Measurements from ENCODE around the gene FREM2.

The FREM2 gene, protein sequence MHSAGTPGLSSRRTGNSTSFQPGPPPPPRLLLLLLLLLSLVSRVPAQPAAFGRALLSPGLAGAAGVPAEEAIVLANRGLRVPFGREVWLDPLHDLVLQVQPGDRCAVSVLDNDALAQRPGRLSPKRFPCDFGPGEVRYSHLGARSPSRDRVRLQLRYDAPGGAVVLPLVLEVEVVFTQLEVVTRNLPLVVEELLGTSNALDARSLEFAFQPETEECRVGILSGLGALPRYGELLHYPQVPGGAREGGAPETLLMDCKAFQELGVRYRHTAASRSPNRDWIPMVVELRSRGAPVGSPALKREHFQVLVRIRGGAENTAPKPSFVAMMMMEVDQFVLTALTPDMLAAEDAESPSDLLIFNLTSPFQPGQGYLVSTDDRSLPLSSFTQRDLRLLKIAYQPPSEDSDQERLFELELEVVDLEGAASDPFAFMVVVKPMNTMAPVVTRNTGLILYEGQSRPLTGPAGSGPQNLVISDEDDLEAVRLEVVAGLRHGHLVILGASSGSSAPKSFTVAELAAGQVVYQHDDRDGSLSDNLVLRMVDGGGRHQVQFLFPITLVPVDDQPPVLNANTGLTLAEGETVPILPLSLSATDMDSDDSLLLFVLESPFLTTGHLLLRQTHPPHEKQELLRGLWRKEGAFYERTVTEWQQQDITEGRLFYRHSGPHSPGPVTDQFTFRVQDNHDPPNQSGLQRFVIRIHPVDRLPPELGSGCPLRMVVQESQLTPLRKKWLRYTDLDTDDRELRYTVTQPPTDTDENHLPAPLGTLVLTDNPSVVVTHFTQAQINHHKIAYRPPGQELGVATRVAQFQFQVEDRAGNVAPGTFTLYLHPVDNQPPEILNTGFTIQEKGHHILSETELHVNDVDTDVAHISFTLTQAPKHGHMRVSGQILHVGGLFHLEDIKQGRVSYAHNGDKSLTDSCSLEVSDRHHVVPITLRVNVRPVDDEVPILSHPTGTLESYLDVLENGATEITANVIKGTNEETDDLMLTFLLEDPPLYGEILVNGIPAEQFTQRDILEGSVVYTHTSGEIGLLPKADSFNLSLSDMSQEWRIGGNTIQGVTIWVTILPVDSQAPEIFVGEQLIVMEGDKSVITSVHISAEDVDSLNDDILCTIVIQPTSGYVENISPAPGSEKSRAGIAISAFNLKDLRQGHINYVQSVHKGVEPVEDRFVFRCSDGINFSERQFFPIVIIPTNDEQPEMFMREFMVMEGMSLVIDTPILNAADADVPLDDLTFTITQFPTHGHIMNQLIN (N-terminal part only)

DNA sequence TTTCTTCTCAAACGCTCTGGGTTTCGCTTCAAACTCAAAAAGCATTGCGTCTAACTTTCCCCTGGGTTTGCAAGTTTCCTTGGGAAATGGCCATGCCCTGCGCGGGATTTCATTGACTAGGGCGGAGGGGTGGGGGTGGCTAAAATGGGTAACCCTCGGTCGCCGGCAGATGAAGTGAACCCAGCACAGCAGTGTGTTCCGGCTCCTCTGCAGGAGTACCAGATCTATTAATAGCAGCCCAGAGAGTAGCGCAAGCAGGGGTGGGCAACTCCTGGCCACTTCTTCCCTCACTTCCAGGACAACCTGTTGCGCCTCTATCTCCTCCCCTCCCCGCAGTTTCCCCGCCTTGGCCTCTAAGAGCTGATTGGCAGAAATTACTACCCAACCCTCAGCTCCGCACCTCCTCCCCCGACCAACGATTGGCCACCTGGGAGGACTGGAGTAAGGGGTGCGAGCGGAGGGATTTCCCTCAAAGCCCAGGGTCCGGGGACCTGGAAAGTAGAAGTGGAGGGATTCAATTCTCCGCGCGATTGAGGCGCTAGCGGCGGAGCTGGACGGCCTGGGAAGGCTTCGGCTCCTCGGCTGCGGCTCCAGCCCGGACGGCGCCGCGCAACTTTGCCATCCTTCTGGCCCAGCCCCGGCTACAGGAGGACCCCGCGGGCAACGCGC is at the start of gene FREM2:
TSS of gene FREM2 (plus strand) at position 501 of the 669 bp plus-strand sequence. CDS start 268 bp downstream, outside the sequence.
- TF ChIP-seq ZNF274 (IDR thresholded peaks at IDR 0.05; ENCODE audit: low read depth, low read length), result no peak
- peak within 1 kb of the TSS; percentile 23 for H3K4me3 ChIP-seq (ENCODE audit: low read length)

DNA sequence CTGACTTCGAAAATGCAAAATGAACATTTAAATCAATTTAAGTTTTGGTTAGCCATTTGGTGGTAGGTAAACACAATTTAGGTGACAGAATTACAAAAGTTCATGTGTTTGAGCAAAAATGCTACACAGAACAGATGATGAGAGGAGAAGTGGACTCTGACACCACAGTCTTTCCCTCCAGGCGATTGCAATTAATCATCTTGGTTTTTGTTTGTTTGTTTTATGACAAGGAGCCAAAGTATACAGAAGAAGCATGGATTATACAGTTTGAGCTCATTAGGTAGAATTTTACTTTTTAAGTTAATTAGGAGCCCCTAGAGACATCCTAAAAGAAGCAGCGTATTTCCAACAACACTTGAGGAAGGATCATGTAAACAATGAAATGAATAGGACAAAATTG is 49.3 kb upstream of the FREM2 start:
- TF ChIP-seq ZNF274 (IDR thresholded peaks at IDR 0.05; ENCODE audit: low read depth, low read length), result no peak
- H3K4me3 ChIP-seq (ENCODE audit: low read length), result no peak overlapping the region

DNA sequence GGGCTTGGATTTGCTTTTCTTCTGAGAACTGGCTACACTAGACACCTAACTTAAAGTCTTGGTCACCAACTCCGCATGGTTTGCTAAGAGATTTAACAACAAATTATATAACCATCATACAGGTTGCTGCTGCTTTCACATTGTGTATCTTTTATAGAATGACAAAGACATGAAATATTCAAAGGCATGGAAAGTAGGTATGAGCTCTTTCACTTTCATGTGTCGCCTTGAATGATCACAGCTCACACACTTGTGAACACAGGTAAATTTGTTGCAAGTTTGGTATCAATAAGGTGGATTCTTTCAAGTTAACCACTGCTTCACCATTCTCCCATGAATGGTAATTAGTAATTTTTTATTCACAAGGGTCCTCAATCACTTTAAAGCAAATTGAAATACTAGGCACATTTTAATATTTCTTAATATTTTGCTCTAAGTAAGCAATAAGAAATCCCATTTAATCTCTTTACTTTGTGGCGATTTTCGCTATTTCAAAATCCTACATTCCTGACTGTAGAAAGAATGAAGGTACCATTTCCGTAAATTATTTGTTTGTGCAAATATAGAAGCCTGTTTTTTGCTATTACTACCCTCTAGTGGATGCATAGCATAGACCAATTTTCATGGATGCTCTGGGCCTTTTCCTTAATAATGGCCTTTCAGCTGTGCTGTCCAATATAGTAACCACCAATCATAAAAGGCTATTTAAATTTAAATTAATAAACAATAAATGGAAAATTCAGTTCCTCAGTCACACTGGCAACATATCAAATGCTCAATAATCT is 45.5 kb upstream of the FREM2 start:
- H3K4me3 ChIP-seq (ENCODE audit: low read length), result no peak overlapping the region
- TF ChIP-seq ZNF274 (IDR thresholded peaks at IDR 0.05; ENCODE audit: low read depth, low read length), result no peak

DNA sequence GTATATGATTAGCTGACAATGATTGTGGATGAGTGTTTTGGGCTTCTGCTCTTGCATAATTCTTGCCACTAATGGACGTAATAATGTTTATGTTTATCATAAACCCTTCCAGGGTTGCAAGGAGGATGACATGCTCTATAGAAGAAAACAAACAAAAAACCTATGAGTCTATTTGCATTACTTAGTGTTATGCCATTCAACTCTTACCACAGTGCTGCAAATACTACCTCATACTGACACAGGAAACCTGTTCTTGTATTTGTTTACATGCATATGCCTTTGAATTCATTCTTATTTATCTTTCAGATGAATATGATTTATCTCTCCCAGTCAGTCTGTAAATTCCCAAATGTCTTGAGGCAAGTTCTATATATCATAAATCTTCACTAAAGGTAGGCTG is 39.6 kb upstream of the FREM2 start:
- TF ChIP-seq ZNF274 (IDR thresholded peaks at IDR 0.05; ENCODE audit: low read depth, low read length), result no peak
- no peak overlapping the region for H3K4me3 ChIP-seq (ENCODE audit: low read length)

DNA sequence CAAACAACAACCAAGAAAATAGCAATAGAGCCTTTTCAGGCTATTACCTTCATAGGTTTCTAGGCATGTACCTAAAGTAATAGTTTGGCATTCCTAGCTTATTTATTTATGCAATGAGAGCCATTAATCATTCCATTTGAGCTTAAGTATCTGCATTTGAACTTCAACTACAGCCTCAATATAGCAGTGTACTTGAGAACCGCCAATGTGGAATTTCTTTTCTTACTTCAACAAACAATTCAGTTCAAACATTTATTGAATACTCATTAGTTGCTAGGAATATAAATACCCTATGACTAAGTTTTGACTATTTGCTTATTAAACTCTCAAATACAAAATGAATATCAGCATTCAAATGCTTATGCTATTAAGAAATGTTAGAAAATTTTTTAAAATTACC is 38.0 kb upstream of the FREM2 start:
- no peak overlapping the region for H3K4me3 ChIP-seq (ENCODE audit: low read length)
- TF ChIP-seq ZNF274 (IDR thresholded peaks at IDR 0.05; ENCODE audit: low read depth, low read length), result no peak

DNA sequence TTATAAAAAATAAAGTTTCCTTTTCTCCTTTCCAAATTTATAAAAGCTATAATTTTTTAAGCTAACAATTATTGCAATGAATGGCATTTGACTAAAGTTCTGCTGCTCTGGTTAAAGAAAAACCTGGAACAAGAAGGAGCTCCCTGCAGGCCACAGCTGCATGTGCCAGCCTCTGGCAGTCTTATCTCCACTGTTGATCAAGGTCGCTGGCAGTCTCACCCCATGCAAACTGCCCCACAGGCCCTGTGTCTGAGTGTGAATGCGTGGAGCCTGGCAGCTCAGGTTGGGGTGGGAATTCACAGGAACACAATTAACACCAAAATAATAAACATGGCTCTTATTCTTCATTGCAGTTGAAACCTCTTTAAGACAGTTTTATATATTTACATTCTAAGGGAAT is 30.2 kb upstream of the FREM2 start:
- no peak overlapping the region for H3K4me3 ChIP-seq (ENCODE audit: low read length)
- no peak for TF ChIP-seq ZNF274 (IDR thresholded peaks at IDR 0.05; ENCODE audit: low read depth, low read length)

DNA sequence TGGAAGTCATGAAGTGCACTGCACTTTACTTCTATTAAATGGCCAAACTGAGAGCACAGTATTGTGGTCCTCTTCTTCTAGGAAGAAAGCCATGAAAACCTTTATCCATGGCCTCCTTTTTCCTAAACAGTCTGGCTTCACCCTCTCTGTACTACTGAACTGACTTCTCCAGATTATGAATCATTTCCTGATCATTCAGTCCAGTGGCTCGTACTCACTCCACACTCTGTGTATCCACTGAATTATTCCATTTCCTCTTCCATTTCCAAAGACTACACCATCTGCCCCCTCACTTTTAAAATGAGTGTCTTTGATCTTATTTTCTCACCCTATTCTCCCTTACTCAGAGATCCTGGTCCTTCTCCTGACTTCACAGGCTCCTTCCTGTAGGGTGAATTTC is 29.7 kb upstream of the FREM2 start:
- H3K4me3 ChIP-seq (ENCODE audit: low read length), result no peak overlapping the region
- no peak for TF ChIP-seq ZNF274 (IDR thresholded peaks at IDR 0.05; ENCODE audit: low read depth, low read length)

DNA sequence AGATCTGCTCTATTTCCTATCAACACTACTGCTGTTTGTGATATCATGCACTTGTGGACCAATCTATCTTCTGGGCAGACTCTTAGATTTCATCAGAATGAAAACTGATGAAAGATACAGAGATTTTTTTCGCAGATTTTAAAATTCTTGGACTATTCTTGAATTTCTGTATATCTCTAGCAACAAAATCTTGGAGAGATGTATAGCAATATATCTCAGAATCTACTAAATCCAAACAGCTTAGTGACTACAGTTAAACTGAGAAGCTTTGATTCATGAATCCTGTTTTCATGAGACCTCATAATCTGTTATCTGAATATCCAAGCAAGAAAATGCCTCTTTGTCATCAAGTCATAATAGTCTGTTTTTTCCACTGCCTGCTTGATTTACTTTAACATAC is 28.0 kb upstream of the FREM2 start:
- TF ChIP-seq ZNF274 (IDR thresholded peaks at IDR 0.05; ENCODE audit: low read depth, low read length), result no peak
- H3K4me3 ChIP-seq (ENCODE audit: low read length), result no peak overlapping the region

DNA sequence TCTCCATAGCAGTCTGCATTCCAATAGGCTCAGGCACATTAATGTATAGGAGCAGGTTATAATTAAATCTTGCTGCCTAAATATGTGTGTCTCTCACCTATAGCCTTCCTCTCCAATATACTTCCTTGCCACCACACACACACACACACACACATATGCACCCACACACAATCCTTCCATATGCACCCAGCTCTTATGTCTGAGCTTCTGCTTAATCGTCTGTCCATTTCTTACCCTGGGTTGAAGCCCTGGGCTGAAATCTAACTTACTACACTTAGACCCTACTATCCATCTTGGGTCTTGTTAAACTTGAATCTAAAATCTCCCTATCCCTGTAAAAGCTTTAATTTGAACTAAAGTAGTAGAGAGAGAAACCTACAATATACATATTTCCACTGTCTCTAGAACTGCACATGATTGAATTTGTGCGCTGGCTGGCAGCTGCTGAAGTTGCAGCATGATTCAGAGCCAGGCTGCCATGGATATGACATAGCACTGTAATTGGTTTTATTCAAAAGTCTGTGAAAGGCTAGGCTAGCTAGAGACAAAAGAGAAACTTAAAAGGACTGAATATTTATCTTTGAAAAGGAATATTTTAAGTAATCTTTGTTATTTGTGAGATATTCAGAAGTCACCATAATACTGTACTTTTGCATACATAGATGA is 25.7 kb upstream of the FREM2 start:
- no peak overlapping the region for H3K4me3 ChIP-seq (ENCODE audit: low read length)
- TF ChIP-seq ZNF274 (IDR thresholded peaks at IDR 0.05; ENCODE audit: low read depth, low read length), result no peak

DNA sequence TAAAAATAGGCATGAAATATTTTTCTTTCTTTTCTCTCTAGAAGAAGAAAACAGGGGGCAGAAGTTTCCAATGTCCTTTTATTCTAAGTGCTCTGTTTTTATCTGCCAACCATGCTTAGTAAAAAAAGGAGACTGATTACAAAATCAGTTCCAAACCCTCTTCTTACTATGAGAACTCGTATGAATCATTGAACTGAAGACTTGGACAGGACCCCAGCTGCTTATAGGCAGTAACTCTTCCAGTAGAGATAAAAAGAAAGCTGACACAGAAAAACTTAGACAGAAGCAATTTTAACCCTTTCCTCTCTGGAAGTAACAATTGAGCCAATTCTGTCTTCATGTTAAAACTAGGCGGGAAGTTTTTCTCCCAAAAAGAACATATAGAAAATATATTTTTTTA is 24.5 kb upstream of the FREM2 start:
- no peak for TF ChIP-seq ZNF274 (IDR thresholded peaks at IDR 0.05; ENCODE audit: low read depth, low read length)
- H3K4me3 ChIP-seq (ENCODE audit: low read length), result no peak overlapping the region

DNA sequence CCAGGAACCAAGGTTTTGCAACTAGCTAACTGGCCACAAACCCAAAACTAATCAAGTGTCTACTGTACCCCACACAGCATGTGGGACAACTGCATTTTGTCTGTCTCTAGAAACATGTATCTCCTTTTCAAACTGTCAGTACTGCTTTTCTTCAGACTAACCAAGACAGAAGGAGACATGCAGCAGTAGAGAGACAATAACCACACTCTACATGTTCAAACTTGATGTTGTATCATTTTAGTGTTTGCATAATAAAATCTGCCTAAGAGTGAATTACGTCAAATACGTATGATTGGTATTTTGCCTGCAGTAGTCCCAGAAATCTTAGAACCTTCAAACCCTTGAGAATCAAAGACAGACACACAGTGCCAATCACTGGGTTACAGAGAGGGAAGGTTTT is 22.0 kb upstream of the FREM2 start:
- no peak overlapping the region for H3K4me3 ChIP-seq (ENCODE audit: low read length)
- no peak for TF ChIP-seq ZNF274 (IDR thresholded peaks at IDR 0.05; ENCODE audit: low read depth, low read length)

DNA sequence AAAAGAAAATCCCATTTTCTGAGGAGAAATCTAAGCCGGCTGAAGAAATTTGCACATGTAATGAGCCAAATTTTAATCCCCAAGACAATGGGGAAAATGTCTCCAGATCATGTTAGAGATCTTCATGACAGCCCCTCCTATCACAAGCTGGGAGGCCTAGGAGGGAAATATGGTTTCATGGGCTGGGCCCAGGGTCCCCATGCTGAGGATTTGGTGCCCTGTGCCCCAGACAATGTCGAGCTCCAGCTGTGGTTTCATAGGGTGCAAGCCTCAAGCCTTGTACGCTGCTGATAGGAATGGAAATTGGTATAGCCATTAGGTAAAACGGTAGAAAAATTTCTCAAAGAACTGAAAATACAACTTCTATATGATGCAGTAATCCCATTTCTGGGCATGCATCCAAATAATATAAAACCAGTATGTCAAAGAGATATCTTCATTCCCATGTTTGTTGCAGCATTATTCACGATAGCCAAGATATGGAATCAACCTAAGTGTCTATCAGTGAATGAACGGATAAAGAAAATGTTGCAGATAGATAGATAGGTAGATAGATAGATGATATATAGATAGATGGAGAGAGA is 19.3 kb upstream of the FREM2 start:
- TF ChIP-seq ZNF274 (IDR thresholded peaks at IDR 0.05; ENCODE audit: low read depth, low read length), result no peak
- H3K4me3 ChIP-seq (ENCODE audit: low read length), result no peak overlapping the region
